ENCODE results near the gene MYEOV. TPM values are rescaled to one million over a fixed set of nuclear protein-coding genes. Genes with fewer than 3 reads are reported as not detected.

Gene MYEOV
- total RNA-seq, 4 donors from 2014 or later = not detected

DNA sequence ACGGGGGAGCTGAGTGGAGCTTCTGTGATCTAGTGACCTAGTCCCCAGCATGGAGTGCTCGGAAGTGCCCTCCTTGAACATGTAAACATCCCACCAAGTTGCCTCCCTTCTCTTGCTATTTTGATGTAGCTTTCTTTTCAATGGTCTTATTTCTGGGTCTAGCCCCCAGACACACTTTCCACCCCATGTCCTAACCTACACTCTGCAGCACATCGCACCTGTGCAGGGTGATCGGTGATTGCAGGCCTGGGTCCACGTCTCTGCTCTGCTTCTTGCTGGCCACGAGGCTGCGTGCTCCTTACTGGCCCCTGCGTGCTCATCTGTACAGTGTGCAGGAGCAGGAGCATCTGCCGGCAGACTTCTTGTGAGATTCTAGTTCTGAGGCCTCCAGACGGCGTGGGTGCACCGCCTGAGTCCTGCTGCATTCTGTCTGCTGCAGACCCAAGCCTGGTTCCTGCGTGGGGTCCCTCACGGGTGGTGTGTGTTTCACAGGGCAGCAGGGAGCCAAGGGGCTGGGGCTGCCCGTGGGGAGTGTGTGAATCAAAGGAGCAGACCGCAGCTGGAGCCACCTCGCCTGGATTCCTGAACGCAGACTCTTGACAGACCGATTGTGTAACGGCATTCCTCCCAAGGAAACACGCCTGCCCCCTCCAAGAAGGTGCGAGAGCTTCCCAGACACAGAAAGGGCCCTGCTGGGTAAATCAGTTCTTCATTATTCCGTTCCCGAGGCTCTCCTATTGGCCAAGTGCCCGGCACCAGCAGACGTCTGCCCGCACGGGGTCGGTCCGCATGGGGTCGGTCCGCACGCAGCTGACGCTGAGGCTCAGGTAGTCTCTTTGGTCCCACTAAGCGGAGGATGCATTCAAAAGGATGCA, 44.4 kb upstream of the MYEOV start:
- Histone ChIP-seq H3K4me3 (no peak overlapping the region), H3K9me3 (peaks cover 0 to 13% (median 3%) of the 10 kb centered on the region in 4 donors), H3K36me3 (no peaks in the 10 kb centered on the region), H3K4me1 (no peaks in the 10 kb centered on the region), H3K27ac (replicated peaks in 1 of 4) (no peak overlapping the region), H3K27me3 (peaks cover 0 to 33% (median 0%) of the 10 kb centered on the region in 4 donors)
- intact Hi-C loops (cut with DNase I) = no loop called here
- 56% methylated on average over 12 of the region's 35 CpGs for WGBS
- DNase-seq (ENCODE audit: extremely low spot score) = no peak
- TF ChIP-seq, protein P1, sequence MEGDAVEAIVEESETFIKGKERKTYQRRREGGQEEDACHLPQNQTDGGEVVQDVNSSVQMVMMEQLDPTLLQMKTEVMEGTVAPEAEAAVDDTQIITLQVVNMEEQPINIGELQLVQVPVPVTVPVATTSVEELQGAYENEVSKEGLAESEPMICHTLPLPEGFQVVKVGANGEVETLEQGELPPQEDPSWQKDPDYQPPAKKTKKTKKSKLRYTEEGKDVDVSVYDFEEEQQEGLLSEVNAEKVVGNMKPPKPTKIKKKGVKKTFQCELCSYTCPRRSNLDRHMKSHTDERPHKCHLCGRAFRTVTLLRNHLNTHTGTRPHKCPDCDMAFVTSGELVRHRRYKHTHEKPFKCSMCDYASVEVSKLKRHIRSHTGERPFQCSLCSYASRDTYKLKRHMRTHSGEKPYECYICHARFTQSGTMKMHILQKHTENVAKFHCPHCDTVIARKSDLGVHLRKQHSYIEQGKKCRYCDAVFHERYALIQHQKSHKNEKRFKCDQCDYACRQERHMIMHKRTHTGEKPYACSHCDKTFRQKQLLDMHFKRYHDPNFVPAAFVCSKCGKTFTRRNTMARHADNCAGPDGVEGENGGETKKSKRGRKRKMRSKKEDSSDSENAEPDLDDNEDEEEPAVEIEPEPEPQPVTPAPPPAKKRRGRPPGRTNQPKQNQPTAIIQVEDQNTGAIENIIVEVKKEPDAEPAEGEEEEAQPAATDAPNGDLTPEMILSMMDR (IDR thresholded peaks at IDR 0.05) = no peak
- TF ChIP-seq EP300 (IDR thresholded peaks at IDR 0.05) = no peak
- no peak for TF ChIP-seq POLR2AphosphoS5 (IDR thresholded peaks at IDR 0.05)
- TF ChIP-seq POLR2A (IDR thresholded peaks at IDR 0.05; ENCODE audit: low read depth) = no peak

DNA sequence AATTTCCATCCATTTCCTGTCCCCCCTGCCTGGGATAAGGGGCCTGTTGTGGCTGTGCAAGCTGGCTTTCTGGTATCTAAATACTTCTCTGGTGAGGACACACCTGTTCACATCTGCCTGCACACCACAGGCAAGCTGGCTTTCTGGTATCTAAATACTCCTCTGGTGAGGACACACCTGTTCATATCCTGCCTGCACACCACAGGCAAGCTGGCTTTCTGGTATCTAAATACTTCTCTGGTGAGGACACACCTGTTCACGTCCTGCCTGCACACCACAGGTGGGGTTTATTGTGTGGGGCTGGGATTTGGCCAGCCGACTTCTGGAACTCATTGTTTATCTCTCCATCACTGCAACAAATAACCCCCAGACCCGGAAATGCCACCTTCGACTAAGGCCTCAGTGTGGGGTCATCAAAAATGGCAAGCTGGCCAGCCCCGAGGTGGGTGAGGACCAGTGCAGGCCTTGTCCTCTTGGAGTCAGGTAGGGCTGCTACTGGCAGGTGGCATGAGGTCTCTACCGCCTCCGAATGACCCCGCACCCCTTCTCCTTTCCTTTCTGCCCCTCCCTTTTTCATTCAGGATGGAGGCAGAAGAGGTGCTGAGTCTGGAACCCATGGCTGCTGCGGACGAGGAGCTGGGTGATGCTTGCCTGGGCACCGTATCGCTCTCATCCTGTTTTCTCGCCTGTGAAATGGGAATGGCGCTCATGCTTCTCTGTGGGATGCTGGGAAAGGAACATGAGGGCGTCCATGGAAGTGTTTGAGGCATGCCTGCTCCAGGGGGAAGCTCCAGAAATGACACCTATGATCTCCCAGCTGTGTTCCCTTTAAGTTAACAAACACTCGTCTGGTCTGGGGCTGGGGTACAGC, 43.5 kb upstream of the MYEOV start:
- Histone ChIP-seq H3K4me1 (no peaks in the 10 kb centered on the region), H3K4me3 (no peak overlapping the region), H3K9me3 (peaks cover 0 to 13% (median 3%) of the 10 kb centered on the region in 4 donors), H3K27me3 (peaks cover 0 to 36% (median 0%) of the 10 kb centered on the region in 4 donors), H3K27ac (replicated peaks in 1 of 4) (no peak overlapping the region), H3K36me3 (no peaks in the 10 kb centered on the region)
- intact Hi-C loops (cut with DNase I) = no loop called here
- 89% methylated on average over 16 of the region's 16 CpGs for WGBS
- DNase-seq (ENCODE audit: extremely low spot score) = no peak
- TF ChIP-seq EP300 (IDR thresholded peaks at IDR 0.05) (no peak), POLR2A (IDR thresholded peaks at IDR 0.05; ENCODE audit: low read depth) (no peak), POLR2AphosphoS5 (IDR thresholded peaks at IDR 0.05) (no peak)
- TF ChIP-seq, protein P1 (IDR thresholded peaks at IDR 0.05) = no peak

DNA sequence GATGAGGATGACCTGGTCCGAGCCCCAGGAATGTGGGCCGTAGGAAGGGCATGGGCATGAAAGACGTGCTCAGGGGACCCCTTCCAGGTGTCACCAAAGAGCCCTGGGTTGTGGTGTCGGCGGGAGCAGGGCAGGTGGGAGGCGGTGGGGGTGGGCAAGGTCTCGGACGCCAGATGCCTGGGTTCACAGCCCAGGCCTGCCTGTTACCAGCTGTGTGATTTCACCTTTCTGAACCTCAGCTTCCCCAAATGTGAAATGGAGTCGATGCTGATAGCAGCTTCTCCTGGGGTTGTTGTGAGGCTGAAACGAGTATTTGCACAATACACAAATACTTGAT, 42.9 kb upstream of the MYEOV start:
- H3K27me3 ChIP-seq = peaks cover 0 to 36% (median 0%) of the 10 kb centered on the region in 4 donors
- H3K9me3 ChIP-seq = peaks cover 0 to 13% (median 3%) of the 10 kb centered on the region in 4 donors
- DNase-seq (ENCODE audit: extremely low spot score) = no peak
- no peaks in the 10 kb centered on the region for H3K4me1 ChIP-seq
- H3K36me3 ChIP-seq = no peaks in the 10 kb centered on the region
- TF ChIP-seq EP300 (IDR thresholded peaks at IDR 0.05) = no peak
- TF ChIP-seq POLR2AphosphoS5 (IDR thresholded peaks at IDR 0.05) = no peak
- no peak for TF ChIP-seq POLR2A (IDR thresholded peaks at IDR 0.05; ENCODE audit: low read depth)
- TF ChIP-seq, protein P1 (IDR thresholded peaks at IDR 0.05) = no peak
- no peak overlapping the region for H3K4me3 ChIP-seq
- intact Hi-C loops (cut with DNase I) = no loop called here
- 81% methylated on average over 5 of the region's 10 CpGs for WGBS
- H3K27ac ChIP-seq (replicated peaks in 1 of 4) = no peak overlapping the region

DNA sequence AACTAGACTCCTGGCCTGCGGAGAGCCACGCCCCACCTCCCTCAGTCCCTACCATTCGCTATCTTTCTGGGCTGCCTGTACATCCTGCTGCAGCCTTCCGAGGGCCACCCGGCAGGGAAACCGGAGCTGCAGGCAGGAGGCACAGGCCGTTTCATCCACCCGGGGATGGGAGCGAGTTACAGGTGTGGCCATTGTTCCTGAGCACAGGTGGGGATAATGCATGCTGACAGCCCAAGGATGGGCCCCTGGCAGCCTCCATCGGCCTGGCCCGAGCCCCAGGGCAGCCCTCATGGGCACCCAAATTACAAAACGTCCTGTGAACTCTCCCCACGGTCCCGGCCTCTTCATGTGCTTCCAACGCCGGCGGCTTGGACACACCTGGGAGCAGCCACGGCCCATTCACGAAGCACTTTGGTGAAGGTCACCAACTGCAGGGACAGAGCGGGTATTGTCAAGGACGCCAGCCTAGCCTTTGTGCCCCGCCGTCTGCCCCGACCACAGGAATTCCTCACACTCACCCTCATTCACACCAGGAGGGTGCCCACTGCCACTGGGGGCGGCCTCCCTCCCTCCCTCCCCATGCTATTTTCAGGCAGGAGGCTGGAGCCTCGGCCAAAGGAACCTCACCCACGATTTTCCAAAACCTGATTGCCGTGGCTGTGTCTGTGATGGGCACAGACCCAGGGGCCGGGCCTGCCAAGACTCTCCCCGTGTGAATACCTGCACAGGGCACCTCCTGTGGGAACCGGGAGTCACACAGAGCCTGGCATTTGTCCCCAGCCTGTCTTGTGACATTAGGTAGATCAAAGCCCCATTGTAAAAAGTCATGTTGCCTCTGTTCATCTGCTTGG, 42.1 kb upstream of the MYEOV start:
- Histone ChIP-seq H3K4me3 (no peak overlapping the region), H3K27me3 (peaks cover 0 to 36% (median 0%) of the 10 kb centered on the region in 4 donors), H3K9me3 (peaks cover 0 to 13% (median 3%) of the 10 kb centered on the region in 4 donors), H3K4me1 (no peaks in the 10 kb centered on the region), H3K36me3 (no peaks in the 10 kb centered on the region), H3K27ac (replicated peaks in 1 of 4) (no peak overlapping the region)
- intact Hi-C loops (cut with DNase I) = no loop called here
- DNase-seq (ENCODE audit: extremely low spot score) = no peak
- TF ChIP-seq POLR2A (IDR thresholded peaks at IDR 0.05; ENCODE audit: low read depth) (no peak), EP300 (IDR thresholded peaks at IDR 0.05) (no peak), POLR2AphosphoS5 (IDR thresholded peaks at IDR 0.05) (no peak)
- TF ChIP-seq, protein P1 (IDR thresholded peaks at IDR 0.05) = no peak
- WGBS = 90% methylated on average over 19 of the region's 31 CpGs

Data from esophagus muscularis mucosa (tissue), 4 donors.